Measurements from ENCODE around the gene KRT39. TPM values are rescaled to one million over a fixed set of nuclear protein-coding genes. Genes with fewer than 3 reads are reported as not detected.
"Not testable (repeated sequence)": the region's sequence is repeated elsewhere in the genome, so short reads cannot be mapped to it uniquely, and the experiment has no call there.

The KRT39 gene
- total RNA-seq, result not detected

DNA sequence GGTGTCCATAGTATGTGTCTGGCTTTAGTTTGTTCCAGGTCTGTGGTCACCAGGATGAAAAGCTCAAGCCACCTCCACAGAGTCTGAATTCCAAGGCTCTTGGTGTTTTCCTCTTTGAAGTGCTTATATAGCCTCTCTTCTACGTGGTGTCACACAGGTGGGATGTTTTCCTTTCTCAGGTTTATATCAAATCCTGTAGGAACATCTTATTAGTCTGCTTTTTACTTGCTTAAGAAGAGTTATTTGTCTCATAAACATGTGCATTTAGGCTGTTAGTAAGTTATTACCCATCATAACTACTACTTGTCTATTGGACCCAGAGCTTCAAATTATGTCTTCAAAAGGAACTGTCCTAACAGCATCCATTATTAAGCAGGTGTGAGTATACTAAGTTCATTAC is at the start of gene KRT39:
TSS of gene KRT39 (minus strand) at position 101 of the 400 bp plus-strand sequence. CDS start at position 9, 92 bp downstream.
- no peak for DNase-seq

DNA sequence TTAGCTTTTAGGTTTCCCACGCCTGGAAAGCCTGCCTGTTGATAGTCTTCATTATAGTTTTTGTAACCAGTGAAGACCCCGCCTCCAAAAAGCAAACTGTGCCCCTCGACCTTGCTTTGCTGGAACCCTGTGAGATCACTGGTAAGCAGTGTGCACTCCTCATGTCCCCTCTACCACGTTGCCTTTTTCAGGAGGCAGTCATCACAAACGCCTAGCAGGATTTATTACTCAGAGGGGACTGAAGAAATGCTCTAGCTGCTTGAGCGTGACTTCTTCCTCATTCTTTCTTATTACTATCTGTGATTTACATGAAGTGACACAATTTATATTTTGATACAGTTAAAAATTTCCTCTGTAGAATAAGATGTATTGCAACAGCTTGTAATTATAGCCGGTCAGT is 48.7 kb upstream of the KRT39 start:
- no peak for DNase-seq

DNA sequence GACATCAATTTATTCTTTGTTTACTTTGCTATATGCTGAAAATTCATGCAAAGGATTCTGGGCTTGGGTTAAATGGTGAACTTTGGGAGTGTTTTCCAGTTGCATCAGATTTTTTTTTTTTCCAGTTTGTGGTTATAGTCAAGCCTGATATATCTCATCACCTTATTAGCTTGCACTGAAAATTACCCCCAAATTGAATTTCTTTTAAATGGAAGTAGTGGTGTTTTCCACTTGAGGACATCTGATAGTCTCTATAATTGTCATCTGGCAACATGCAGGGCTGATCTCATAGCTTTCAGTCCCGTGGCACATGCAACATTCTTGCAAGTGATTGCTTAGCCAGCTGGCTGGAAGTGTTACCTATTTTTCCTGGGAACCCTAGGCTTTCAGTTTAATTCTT is 46.9 kb upstream of the KRT39 start:
- no peak for DNase-seq

DNA sequence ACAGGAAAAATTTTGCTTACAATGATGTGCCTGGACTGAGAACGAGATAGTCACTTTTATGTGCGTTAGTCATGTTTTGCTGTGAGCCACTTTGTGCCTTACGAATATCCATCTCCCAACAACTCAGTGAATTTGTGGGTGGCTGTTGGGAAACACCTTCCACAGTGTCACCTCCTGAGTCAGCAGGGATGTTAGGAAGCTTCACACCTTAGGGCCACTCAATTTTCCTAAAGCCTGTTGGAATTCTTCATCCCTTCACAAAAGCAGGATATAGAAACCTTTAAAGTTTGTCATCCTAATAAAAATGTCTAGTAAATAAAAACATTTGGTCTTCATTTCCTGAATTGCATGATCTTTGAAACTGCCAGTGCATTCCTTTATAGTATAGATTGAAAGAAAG is 46.4 kb upstream of the KRT39 start:
- DNase-seq, result no peak

DNA sequence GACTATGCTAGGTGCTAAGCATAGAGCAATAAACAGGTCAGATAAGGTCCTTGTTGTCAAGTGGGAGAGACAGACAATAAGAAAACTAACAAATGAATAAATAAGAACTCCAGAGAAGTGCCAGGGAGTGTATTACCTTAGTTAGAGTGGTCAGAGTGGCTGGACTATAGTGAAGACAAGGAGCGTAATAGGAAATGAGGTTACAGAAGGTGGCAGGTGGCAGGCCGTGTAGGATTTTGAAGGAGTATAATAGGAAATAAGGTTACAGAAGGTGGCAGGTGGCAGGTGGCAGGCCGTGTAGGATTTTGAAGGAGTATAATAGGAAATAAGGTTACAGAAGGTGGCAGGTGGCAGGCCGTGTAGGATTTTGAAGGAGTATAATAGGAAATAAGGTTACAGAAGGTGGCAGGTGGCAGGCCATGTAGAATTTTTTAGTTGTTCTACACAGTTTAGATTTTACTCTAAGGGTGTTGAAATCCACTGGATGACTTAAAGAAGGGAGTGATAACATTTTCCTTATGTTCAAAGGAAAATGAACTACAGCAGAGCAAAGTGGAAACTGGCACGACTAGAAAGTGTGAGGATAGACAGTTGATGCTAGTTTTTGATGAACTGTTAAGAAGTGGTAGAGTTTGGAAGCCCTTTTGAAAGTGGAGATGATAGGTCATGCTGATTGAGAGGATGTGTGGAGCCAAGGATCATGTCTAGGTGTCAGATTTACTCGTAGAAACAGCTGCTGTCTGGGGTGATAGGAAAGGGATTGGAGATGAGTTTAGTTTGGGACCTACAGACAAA is 45.8 kb upstream of the KRT39 start:
- DNase-seq, result no peak

DNA sequence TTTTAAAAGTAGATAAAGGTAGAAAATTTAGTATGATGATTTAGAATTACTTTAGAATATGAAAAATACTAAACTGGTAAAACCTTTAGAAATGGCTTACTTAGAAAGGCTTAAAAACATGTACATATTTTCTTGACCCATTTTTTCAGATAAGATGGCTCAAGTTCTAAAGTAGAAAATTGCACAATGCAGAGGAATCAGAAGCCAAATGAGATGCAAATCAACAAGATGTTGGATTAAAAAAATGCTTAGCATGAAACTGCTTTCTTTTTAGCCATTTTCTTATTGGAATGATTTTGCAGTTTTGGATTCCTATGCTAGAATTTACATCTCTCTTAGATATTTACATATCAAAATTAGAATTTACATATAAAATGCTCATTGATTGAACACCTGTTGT is 43.7 kb upstream of the KRT39 start:
- DNase-seq, result no peak

DNA sequence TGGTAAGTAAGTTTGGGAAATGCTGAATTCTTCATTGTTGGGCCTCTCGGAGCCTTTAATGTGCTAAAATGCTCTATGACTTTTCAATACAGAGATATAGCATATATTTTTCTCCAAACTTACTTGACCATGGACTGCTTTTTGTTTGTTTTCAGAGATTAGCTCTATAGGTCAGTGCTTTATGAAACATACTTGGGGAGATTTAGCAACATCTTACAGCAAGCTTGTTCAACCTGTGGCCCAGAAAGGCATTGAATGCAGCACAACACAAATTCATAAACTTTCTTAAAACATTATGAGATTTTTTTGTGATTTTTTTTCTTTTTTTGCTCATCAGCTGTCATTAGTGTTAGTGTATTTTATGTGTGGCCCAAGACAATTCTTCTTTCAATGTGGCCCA is 43.2 kb upstream of the KRT39 start:
- DNase-seq, result no peak

DNA sequence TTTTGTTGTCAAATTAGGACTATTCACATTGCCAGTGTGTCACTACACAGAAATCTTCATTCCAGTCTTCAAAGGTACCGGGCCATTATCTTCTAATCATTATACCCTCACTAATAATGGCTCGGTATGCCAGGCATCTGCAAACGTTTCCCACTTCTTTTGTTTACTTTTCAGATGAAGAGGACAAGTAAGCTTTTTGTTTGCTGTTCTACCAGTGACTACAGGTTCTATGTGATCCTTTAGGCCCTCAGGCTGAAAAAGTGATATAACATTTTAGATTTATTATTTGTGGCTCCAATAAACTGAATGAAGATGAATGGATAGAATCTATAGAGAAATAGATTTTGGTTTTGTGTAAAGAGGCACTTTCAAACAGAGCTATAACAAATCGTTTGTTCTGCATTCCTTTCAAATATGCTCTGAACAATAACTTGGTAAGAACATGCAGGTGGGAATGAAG is 42.6 kb upstream of the KRT39 start:
- DNase-seq, result no peak

DNA sequence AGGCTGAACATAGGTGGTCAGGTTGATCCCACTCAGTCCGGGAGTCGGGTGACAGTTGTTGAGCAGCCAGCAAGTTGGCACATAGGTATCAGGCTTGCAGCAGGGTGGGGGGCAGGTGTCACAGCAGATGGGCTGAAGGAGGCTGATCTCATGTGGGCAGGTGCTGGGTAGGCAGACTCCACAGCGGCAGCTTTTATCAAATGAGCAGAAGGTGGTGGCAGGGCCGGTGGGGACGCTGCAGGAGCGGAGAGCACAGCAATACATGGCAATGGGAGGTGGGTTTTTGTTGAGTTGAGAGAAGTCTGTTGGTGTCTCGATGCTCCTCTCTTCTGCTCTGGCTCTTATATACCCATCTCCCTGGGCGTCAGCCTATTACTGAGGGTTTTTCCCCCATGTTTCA is 42.1 kb upstream of the KRT39 start, which contains the start of gene KRTAP3-1:
TSS of gene KRTAP3-1 (minus strand) at position 318 of the 400 bp plus-strand sequence. CDS start at position 264, 54 bp downstream.
- DNase-seq, result no peak

DNA sequence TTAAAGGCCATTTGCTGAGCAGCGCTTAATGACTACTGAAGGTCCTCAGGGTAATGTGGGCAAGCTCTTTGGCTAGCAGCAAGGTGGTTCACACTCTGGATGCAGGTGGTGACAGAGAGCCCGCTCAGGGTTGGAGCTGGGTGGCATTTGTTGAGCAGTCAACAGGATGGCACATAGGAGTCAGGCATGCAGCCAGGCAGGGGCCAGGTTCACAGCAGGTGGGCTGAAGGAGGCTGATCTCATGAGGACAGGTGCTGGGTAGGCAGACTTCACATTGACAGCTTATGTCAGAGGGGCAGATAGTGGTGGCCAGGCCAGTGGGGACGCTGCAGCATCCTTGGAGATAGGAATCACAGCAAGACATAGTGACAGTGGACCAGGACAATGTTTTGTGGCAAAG is 37.6 kb upstream of the KRT39 start:
- DNase-seq, result no peak

DNA sequence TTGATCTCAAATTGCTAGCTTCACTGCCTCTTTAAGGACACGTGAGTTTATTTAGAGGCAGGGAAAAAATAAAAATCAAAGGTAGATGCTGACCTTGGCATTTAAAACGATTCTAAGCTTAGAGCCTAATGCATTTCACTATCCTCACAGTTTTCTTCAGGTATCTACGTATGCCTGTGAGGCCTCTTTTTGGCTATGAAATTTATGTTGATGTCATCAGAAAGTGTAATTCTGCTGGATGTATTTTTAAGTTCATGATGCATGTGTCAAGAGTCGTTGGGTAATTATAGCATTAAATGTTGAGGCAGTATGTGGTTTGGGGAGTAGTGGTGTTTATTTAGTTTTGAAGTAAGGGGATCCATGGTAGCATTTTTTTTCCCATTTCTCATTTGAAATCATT is 37.2 kb upstream of the KRT39 start:
- no peak for DNase-seq

DNA sequence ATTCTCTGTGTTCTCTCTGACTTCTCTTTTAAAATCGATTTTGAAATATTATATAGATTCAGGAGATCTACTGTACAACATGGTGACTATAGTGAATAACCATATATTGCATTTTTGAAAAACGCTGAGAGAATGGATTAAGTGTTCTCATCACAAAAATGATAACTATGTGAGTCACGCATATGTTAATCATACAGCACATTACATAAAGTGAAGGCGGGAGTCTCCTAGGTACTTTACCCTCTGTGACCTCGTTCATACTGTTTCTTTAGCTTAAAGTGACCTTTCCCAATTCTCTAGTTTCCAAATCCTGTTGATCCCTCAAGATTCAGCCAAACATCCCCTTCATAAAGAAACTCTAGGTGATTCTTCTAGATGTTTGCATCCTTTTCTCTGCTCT is 36.1 kb upstream of the KRT39 start:
- no peak for DNase-seq

DNA sequence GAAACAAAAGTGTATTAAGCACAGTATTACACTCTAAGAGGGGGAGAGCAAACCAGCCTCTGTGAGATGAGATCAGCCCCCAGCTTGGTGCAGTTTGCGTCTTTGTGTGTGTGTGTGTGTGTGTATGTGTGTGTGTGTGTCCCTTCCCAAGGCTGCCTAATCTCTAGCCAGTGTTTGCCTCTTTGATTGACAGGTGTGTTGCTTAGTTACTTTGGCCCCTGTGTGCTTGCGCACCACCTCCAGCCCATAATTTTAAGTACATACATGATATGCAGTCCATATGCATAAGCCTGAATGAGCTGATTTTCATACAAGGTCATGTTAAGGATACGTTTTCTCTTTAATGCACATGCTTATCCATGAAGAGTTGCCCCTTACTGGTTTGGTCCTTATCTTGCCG is 35.0 kb upstream of the KRT39 start:
- DNase-seq, result no peak

DNA sequence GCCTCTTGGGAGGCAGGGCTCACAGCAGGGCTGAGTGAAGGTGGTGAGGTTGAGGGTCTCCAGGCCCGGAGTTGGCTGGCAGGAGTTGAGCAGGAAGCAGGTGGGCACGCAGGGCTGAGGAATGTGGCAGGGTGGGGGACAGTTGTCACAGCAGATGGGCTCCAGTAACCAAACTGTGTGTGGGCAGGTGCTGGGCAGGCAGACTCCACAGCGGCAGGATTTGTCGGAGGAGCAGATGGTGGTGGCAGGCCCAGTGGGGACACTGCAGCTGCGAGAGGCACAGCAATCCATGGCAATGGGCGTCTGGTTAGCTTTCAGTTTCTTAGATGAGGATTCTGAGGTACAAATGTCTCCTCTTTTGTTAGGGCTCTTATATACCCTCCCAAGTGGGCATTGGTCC is 32.8 kb upstream of the KRT39 start, which contains the start of gene KRTAP3-2:
TSS of gene KRTAP3-2 (minus strand) at position 344 of the 400 bp plus-strand sequence. CDS start at position 291, 53 bp downstream.
- DNase-seq, result not testable (repeated sequence)

DNA sequence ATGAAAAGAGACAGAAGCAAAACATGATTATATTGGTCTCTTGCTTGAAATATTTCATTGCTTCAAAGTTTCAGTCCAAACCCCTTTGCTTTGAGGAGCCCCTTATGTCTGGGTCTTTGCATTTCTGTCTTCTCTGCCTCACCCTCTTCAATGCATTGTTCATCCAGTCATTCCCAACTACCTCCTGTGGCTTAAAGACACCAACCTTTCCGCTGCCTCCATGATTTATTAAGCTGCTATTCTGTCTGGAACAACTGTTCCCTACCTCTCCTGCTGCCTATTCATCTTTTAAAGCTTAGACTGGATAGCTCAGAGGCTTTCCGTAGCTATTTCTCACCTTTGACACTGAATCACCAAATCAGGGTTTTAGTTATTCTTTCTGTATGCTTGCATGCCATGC is 30.6 kb upstream of the KRT39 start:
- no peak for DNase-seq

DNA sequence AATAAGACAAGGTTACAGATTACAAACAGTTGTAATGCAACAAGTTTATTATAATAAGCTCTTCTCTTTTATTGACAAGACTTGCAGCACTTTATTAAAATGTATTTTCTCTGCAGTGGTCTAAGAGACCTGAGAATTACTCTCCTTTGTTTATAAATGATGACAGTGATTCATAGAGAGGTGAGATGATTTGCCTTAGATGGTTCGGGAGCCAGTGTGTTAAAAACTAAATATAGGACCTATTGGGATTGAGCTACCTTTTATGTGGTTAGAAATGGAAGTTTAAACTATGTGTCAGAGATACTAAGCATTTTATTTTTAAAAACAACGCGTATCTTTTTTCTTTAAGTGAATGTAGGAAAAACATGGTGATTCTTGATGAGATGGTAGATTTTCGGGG is 30.1 kb upstream of the KRT39 start:
- DNase-seq, result no peak

DNA sequence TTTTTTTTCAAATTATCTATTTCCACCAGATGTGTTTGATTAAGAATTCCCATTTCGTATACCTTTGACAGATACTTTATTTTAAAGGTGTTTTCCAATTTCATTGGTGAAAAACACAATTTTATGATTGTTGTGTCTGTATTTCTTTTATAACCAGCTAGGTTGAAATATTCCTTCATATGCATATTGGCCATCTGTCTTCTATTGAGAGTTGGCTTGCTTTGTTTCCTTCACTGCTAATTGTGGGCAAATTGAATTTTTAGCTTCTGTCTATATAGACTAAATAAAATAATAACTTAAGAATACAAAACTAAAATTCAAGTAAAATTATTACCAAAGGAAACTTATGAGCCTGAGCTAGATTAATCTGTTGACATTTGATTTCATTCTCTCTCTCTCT is 28.4 kb upstream of the KRT39 start:
- no peak for DNase-seq

DNA sequence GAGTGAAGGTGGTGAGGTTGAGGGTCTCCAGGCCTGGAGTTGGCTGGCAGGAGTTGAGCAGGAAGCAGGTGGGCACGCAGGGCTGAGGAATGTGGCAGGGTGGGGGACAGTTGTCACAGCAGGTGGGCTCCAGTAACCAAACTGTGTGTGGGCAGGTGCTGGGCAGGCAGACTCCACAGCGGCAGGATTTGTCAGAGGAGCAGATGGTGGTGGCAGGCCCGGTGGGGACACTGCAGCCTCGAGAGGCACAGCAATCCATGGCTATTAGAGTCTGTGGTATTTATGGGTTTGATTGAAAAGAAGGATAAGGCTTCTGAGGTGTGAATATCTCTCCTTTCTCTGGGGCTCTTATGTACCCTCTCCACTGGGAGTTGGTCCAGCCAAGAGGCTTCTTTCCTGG is 27.1 kb upstream of the KRT39 start, which contains the start of gene KRTAP3-3:
TSS of gene KRTAP3-3 (minus strand) at position 326 of the 400 bp plus-strand sequence. CDS start at position 259, 67 bp downstream.
- no peak for DNase-seq

DNA sequence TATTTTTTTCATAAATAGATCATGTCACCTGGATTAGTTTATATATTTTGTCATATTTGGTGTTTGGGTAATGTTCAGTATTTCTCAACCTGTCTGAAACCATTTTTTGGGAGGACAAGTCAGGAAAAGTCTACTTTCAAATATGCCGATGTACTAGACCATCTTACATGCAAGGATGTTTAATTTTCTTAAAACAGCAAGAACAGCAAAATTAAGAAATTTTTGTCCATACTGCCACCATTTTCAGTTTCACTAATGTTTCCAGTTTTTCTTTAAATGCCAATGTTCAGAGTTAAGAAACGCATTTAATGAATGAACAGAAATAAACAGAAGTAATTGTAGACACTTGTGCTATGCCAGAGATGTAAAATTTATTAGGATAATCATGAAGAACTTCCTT is 26.3 kb upstream of the KRT39 start:
- DNase-seq, result no peak

DNA sequence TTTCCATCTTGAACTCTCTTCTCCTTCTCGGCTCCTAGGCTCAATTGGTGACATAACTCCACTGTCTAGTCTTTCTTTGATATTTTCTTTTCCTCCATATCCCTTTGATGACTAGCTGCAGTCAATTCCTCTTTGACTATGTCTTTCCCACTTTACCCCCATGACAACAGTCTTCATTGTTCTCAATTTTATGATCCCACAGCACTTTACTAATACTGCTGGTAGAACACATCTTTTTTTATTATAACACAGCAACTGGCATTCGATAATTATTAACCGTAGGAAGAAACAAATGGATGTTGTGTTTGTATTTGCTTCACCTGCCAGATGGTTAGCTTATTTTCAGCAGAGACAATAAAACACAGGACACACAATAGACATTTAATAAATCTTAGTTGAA is 25.9 kb upstream of the KRT39 start:
- no peak for DNase-seq

DNA sequence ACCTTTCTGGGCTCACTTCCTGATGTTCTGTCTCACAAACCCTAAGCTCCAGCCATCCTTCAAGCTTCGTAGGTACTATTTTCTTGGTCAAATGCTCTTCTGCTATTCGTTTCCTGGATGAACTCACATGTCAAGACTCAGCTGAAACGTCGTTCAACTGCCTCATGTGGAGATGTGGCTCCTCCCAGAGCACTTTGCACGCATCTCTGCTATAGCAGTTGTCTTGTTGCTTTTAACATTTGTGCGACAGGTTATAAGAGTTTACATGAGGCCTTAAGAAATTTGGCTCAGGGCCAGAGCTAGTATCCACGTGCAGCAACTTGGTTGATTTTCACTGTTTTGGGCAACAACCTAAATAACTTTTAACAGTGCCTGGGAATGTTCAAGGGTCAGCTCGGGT is 20.2 kb upstream of the KRT39 start:
- no peak for DNase-seq

DNA sequence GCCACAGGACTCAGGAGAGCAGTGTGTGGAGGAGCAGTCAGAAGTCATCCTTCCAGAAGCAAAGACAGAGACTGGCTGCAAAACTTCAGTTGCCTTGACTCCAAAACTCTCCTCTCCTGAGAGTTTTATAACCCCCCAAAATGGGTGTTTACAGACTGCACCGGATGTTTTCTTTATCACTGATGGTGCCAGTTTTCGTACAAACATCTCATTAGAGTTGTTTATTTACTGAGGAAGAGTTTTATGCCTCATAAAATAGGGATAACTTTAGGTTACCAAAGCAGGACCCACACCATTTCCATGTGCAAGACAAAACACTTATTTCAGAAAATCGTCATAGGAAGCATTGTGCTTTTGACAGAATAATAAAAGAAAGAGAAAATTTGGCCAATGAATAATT is 17.5 kb upstream of the KRT39 start, which contains the start of gene KRT40:
TSS of gene KRT40 (minus strand) at position 101 of the 400 bp plus-strand sequence. CDS start at position 48, 53 bp downstream.
- DNase-seq, result no peak

DNA sequence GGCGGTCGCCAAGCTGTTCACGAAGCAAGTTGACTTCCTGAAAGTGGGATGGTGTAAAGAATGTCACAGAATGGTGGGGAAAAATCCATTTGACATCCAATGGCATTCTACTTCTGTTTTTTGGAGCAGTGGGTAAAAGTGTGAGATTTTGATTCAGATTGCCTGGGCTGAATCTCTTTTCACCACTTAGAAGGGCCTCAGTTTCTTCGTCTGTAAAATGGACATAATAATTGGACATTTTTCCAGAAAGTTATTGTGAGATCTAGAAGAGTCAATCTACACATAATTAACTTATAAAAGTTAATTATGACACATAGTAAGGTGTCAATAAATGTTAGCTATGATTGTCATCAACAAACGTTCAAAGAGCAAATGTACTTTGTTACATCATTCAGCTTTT is 14.4 kb upstream of the KRT39 start:
- no peak for DNase-seq

DNA sequence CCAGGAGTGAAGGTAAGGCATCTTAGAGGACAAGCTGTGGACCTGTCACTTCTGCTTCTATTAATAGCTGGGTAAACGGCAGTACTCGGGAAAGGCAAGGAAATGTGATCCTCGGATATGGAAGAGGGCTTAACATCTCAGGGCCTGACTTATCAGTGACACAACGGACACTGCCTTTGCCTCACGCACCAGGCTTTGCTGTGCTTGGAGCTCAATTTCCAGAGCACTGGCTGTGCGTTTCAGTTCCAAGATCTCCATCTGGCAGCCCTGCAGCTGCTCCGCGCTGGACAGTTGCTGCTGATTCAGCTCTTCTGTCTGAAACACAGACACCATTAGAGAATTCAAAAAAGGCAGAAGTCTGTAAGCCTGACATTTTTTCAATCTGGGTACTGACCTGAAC is 13.8 kb upstream of the KRT39 start:
- DNase-seq, result no peak
